NT2/D1 (cell line): Measurements from ENCODE around the gene MYH6.
"Not testable (repeated sequence)": the region's sequence is repeated elsewhere in the genome, so short reads cannot be mapped to it uniquely, and the experiment has no call there.

Experiments
- SUZ12 ChIP-seq: IDR thresholded peaks from 2 replicates; pipeline ENCODE4 v1.6.1; 2011; ENCODE audit not compliant: insufficient read length, insufficient read depth; ENCODE audit errors: extremely low read depth
- YY1 ChIP-seq: IDR thresholded peaks from 2 replicates; pipeline ENCODE4 v1.6.1; 2011; ENCODE audit not compliant: insufficient read length, insufficient read depth

- not testable (repeated sequence) for TF ChIP-seq SUZ12, YY1
Observed at GRCh38 chr14:23386266-23386657, 21.8 kb downstream of the MYH6 start.
